Cortex of kidney (tissue), 1 donor: ENCODE measurements around the gene ZNF674.
"Not testable (repeated sequence)": the region's sequence is repeated elsewhere in the genome, so short reads cannot be mapped to it uniquely, and the experiment has no call there.

Experiments
- DNase-seq: peaks from one replicate; lab custom pipeline; 2025; lab: John Stamatoyannopoulos, UW

The ZNF674 gene

DNA sequence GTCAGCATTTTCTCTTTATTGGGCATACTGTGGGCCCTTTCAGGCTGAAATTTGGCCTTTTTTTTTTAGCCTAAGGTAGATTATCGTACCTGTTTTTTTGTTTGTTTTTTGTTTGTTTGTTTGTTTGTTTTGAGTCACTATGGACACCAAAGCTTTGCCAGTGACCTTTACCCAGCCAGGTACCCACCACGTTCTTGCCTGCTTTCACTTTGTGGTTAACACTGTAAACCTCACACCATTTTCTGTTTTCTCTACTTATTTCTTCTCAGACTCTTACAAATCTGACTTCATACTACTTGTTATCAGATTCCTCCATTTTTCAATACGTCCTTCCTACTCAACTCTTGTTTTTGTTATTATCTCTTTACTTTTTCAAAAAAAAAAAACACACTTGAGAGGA, 81.5 kb downstream of the ZNF674 start:
- DNase-seq = no peak

DNA sequence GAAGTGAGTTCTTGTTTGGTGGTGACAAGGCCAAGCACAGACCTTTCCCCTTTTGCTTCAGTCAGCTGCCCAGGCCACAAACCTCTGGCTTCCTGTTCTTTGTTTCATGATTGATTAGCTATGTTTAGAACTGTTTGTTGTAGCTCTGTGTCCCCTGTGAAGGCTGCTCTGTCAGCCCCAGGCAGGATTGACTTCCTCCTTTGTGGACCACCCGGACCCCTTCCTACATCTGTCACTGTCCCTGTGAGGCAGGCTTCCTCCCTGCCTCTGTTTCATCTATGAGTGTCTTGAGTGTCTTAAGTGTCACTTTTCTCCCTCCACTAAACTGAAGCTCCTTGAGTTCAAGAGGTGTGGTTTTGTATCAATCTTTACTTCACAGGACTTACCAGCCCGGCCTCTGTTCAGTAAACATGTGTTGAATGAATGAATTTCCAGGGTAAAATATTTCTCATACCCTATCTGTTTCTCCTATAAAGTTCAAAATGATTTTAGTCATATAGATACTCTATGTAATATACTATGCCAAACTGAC, 83.5 kb downstream of the ZNF674 start:
- DNase-seq = no peak

DNA sequence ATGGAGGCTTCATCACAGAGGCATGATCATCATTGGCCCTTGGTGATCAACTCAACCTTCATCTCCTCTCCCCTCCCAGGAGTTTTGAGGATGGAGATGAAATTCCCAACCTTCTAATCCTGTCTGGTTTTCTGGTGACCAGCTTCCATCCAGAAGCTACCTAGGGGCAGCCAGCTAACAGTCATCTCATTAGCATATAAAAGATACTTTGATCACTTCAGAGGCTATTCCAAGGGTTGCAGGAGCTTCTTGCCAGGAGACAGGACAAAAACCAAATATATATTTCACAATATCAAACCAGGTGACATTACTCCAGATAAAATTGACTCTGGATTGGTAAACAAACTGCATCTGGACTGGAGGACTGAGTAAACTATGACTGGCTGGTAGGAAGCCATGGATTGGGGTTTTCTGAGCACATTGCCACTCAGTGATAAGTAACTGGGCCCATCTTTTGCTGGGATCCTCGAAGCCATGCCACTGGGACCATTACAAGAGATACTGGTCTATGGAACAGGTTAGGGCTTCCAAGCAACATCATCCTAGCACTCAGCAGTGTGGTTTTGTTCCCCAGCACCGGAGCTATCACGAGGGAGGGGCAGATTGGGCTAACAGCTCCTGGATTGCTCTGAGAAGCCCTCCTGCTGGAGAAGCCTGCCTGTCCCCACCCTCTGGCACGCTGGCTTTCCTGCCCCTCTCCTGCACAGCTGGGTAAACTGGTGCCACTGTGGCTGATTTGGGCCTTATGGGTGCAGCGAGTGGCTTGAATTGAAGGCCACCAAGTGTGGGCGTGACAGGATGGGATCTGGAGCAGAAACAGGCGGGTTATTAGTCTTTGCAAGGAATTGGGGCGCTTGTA, 84.2 kb downstream of the ZNF674 start:
- DNase-seq = not testable (repeated sequence)

GRCh38 chrX:46459603-46460002, 85.6 kb downstream of the ZNF674 start:
- no peak for DNase-seq

DNA sequence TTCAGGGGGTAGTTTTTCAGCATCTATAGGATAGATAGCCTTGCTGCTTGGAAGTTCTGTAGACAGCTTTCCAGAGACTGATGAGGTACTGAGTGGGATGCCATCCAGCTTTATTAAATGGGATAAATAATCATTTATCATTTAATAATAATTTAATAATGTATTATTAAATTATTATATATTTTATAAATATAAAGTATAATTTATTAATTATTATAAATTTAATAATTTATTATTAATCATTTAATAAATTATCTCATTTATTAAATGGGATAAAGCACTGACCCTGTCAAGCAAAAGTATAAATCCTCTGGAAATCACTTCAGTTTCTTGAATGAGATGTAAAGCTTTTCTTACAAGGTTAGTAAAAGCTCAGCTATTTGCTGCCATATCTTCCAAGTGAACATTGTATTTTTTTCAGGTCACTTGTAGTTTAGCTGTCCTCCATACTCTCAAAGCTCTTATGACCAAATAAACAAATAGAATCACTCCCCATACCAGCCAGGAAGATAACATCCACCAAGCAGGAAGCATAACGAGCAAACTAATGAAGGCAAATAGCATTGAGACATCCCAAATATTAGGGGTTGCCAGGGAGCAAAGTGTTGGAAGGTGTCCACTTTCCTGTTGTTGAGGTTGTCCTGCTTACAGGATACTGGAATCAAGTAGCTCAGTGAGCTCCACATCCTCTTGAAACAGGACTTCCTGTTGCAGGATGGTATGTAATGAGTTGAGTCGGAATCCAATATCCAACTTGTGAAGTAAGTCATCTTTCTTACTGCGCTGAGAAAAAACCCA, 88.9 kb downstream of the ZNF674 start:
- DNase-seq = no peak
